SK-N-SH treated with all-trans-retinoic acid at 6 μM for 48 hours (cell line): ENCODE results near the gene CACNA2D4.

Experiments
- CREB5 ChIP-seq: fragments of 250-450 bp; sonication (Bioruptor Pico); IDR thresholded peaks from 2 replicates; pipeline ENCODE4 v1.5.1; 2020; ENCODE audit warnings: low read depth, mild to moderate bottlenecking, moderate library complexity
- PATZ1 ChIP-seq: fragments of 250-450 bp; sonication (Bioruptor Pico); IDR thresholded peaks from 2 replicates; pipeline ENCODE4 v1.8.0; 2020; ENCODE audit warnings: mild to moderate bottlenecking, moderate library complexity, borderline replicate concordance
- ZFP30 ChIP-seq: fragments of 450-650 bp; formaldehyde crosslinking; IDR thresholded peaks from 2 replicates; pipeline ENCODE4 v1.5.0; 2022; ENCODE audit warnings: mild to moderate bottlenecking, moderate library complexity
- ZNF565 ChIP-seq: fragments of 450-650 bp; formaldehyde crosslinking; conservative IDR thresholded peaks from 2 replicates; pipeline ENCODE4 v1.5.0; 2020; ENCODE audit warnings: low read depth, mild to moderate bottlenecking, moderate library complexity

GRCh38 chr12:1830401-1830845 is 88.0 kb downstream of the CACNA2D4 start:
- TF ChIP-seq PATZ1 (CRISPR knock-in tag) (no peak), ZFP30 (CRISPR knock-in tag) (no peak), CREB5 (CRISPR knock-in tag) (no peak), ZNF565 (no peak)
